ENCODE data around the gene TMEM248.
"Not testable (repeated sequence)": the region's sequence is repeated elsewhere in the genome, so short reads cannot be mapped to it uniquely, and the experiment has no call there.

The TMEM248 gene

GRCh38 chr7:66952343-66953043 lies 31.5 kb downstream of the TMEM248 start:
- no peak for DNase-seq

- DNase-seq, result no peak
Measured at GRCh38 chr7:66953044-66953427, 32.0 kb downstream of the TMEM248 start.

GRCh38 chr7:66957595-66958290 lies 36.7 kb downstream of the TMEM248 start:
- DNase-seq, result no peak

GRCh38 chr7:66958538-66959350 lies 37.7 kb downstream of the TMEM248 start:
- DNase-seq, result no peak

DNA sequence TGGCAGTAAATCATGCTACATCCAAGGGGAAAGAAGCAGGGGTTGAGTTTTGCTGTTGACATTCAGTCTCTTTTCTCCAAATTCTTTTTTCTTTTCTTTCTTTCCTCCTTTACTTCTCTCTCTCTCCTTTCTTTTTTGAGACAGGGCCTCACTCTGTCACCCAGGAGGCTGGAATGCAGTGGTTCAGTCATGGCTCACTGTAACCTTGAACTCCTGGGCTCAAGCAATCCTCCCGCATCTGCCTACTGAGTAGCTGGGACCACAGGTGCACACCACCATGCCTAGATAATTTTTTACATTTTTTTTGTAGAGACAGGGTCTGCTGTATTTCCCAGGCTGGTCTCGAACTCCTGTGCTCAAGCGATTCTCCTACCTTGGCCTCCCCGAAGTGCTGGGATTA lies 39.2 kb downstream of the TMEM248 start:
- DNase-seq, result no peak

DNA sequence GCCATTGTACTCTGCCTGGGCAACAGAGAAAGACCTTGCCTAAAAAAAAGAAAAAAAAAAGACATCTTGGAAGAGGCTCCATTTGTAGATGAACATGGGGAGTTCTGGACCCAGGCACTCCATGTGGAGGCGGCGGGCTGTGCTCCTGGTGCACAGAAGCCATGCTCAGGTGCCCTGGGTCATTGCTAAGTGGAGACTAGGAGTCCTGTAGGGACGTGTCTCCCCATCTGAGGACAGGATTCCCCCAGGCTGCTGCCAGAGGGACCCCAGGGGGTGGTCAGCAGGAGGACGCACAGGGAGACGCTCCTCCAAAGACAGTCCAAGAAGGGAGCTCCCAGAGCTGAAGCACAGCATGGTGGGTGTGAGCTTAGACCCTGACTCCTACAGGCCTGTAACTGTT lies 40.1 kb downstream of the TMEM248 start:
- DNase-seq, result no peak

DNA sequence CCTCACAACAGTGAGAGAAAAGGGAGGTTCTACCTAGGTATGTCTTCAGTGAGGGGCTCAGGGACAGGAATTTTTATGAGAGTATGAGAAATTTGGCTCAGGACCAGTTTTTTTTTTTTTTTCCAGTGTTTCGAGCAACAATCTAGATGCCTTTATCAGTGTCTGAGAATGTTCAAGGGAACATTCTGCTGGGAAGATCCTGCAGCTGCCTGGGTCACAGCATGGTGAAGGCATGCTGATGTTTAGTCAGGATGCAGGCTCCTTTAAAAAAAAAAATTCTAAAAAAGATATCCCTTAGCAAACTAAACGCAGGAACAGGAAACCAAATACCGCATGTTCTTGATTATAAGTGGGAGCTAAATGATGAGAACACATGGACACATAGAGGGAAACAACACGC lies 43.4 kb downstream of the TMEM248 start:
- no peak for DNase-seq

GRCh38 chr7:66967029-66967428 lies 46.0 kb downstream of the TMEM248 start:
- DNase-seq, result no peak

DNA sequence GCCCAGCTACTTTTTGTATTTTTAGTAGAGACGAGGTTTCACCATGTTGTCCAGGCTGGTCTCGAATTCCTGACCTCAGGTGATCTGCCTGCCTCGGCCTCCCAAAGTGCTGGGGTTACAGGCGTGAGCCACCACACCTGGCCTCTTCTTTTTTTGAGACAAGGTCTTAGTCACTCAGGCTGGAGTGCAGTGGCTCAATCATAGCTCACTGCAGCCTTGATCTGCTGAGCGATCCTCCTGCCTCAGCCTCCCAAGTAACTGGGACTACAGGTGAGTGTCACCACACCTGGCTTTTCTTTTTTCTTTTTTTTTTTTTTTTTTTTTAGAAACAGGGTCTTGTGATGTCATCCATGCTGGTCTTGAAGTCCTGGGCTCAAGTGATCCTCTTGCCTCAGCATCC lies 48.0 kb downstream of the TMEM248 start:
- DNase-seq, result not testable (repeated sequence)

DNA sequence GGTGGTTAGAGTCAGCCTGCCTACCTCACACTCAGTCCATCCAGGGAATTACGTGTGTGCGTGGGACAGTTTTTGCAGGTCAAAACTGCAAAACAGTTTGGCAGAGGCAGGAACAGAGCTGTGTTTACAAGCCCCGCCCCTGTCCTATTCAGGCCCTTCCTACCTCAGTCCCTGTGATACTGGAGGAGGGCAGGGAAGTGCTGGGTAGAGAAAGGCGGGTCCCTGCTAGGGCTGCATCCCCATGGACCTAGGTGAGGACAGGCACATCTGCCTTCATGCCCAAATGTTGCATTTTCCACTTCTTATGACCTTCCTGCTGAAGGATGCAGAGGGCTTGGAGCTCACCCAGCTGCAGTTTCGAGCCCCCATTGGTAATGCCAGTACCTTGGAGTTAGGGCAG lies 49.3 kb downstream of the TMEM248 start:
- no peak for DNase-seq

GRCh38 chr7:66974986-66975590 lies 54.1 kb downstream of the TMEM248 start:
- no peak for DNase-seq

- not testable (repeated sequence) for DNase-seq
Measured at GRCh38 chr7:66978312-66978711, 57.3 kb downstream of the TMEM248 start.

DNA sequence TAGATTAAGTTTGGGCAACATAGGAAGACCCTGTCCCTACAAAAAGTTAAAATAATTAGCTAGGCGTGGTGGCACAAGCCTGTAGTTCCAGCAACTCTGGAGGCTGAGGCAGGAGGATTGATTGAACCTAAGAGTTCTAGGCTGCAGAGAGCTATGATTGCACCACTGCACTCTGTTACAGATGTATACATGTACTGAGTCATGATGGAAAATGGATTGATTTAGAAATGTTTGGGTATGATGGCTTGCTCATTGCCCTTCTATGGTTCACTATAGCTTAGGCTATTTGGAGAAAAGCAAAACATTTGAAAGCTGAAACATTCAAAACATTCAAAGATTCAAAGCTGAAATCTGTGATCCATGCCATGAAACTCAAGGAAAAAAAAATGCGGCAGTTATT lies 58.0 kb downstream of the TMEM248 start:
- not testable (repeated sequence) for DNase-seq

DNA sequence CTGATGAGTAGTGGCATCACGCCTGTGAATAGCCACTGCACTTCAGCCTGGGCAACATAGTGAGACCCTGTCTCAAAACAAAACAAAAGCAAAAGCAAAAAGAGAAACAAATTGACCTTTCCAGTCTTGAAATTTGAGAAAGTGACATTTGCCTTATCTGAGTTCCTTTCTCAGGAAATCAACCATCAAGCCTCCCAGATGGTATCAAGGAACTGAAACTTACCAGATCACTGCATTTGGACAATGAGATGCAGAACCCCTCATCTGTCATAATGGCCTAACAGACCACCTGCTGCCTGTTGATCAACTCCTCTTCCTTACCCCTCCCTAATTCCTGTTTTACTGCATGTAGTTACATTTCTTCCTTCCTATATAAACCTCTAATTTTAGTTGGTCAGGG lies 59.3 kb downstream of the TMEM248 start:
- not testable (repeated sequence) for DNase-seq

- not testable (repeated sequence) for DNase-seq
Measured at GRCh38 chr7:66989552-66989951, 68.5 kb downstream of the TMEM248 start.

- DNase-seq, result not testable (repeated sequence)
Measured at GRCh38 chr7:66994051-66994450, 73.0 kb downstream of the TMEM248 start.

DNA sequence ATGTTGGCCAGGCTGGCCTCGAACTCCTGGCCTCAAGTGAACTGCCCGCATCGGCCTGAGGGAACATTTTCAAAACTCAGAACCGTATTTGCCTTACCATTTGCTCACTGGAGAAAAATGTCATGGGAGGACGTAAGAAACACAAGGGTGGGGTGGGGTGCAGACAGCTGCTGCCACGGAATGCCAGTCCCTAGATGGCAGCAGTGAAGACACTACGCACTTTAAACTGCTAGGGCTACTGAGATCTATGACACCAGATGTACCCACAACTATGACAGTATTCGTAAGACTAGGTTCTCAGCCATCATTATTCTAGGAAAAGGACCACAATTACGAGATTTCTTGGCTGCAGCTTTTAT lies 73.6 kb downstream of the TMEM248 start:
- DNase-seq, result peak; percentile 21

- DNase-seq, result peak; percentile 99
Measured at GRCh38 chr7:66995050-66995776, 74.2 kb downstream of the TMEM248 start, which contains the start of gene SBDS. Gene SBDS, minus strand, starts transcription at chr7:66995586. Its CDS starts 169 bp downstream, at chr7:66995417.

DNA sequence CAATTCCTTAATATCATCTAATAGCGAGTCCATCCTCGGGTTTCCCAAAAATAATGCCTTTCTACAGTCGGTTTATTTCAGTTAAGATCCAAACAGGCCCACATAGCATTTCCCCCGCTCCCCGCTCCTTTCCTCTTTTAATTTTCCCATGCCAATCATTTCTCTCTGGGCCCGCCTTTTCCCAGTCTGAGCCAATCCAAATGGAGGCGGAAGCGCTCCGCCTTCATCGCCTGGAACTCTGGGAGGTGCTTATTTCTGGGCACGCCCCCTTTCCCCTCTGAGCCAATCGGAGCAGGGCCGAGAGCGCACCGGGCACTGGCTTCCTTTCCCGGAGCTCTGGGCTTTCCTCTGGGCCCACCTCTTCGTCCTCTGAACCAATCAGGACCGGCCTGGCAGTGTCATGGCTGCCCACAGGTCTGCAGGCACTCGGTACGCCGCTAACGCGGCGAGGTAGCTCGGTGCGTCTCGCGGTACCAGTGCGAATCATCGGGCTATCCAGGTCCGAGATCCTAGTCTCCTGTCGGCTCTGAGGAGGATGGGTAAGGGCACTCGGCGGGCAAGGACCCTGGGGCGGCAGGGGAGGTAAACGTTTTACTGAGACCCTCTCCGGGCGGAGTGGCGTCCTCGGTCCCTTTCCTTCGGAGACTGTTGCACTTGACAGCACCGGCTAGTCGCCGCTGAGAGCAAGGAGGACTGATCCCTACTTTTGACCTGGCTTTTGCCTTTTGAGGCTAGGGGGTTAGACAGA lies 75.6 kb downstream of the TMEM248 start, which contains the start of gene TYW1:
Gene TYW1 (plus strand): TSS at position 390 of the 748 bp plus-strand sequence. CDS start 146 bp downstream, at position 536.
- peak; percentile 98 for DNase-seq

DNA sequence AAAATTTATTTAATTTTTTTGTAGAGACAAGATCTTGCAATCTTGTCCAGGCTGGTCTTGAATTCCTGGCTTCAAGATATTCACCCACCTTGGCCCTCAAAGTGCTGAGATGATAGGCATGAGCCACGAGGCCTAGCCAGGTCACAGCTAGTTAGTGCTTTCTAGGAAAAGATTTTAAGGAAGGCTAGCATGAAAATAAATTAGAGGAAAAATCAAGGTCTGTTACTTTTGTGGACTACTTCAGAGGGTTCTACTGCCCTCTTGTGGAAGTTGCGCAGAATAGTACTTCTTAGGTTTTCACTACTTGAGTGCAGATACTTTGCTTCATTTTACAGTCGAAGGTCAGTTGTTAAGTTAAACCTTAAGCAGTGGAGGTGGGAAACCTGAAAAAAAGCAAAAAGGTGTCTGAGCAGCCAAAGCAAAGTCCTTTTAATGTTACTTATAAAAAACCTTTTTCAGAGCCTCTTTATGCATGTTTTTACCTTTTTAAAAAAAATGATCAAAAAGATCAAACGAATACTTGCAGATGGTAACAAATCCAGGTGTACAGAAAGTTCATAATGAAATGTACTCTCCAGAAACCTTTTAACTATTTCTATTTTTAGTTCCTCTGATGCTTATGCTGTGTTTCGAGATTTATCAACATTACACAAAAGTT lies 79.7 kb downstream of the TMEM248 start:
- not testable (repeated sequence) for DNase-seq

DNA sequence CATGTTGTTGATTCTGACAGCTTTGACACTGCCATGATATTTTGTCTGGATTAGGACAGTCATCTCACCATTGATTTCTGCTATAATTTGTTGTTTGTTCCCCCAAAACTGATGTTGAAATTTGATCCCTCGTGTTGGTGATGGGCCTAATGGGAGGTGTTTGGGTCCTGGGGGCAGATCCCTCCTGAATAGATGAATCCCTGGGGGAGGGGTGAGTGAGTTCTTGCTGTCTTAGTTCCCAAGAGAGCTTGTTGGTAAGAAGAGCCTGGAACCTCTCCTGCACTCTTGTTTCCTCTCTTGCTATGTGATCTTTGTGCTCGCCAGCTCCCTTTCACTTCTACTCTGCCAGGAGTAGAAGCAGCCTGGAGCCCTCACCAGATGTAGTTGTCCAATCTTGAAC lies 83.1 kb downstream of the TMEM248 start:
- not testable (repeated sequence) for DNase-seq

All from NCI-H1694 (cell line).